Liver (tissue), 9 donors: Measurements from ENCODE around the gene ADAM30. TPM values are rescaled to one million over a fixed set of nuclear protein-coding genes. Genes with fewer than 3 reads are reported as not detected.

Source experiments
- DNase-seq: peaks from one replicate; pipeline ENCODE4 v3.0.0-alpha.2; 2017; ENCODE audit warnings: low spot score
- H3K27ac ChIP-seq, 2 donors: one replicate each; pipeline ENCODE4 v1.7.0; 2013; ENCODE audit warnings: inconsistent platforms in 2 of 2, low read length in 2 of 2, control low read depth in 1 of 2, low read depth in 1 of 2, mild to moderate bottlenecking in 1 of 2
- H3K27me3 ChIP-seq, 4 donors: one replicate each; pipeline versions ENCODE4 v1.6.1 to v1.7.0; 2013; ENCODE audit warnings: low read length in 3 of 4, inconsistent platforms in 1 of 4, mild to moderate bottlenecking in 1 of 4, moderate library complexity in 1 of 4; ENCODE audit not compliant: control insufficient read depth in 4 of 4, insufficient read depth in 4 of 4
- H3K36me3 ChIP-seq, 4 donors: one replicate each; pipeline versions ENCODE4 v1.6.1 to v1.7.0; 2013; ENCODE audit warnings: low read length in 3 of 4, mild to moderate bottlenecking in 3 of 4, low read depth in 1 of 4, moderate library complexity in 1 of 4; ENCODE audit not compliant: control insufficient read depth in 4 of 4, insufficient read depth in 3 of 4
- H3K4me1 ChIP-seq, 4 donors: one replicate each; pipeline versions ENCODE4 v1.6.1 to v1.7.0; 2013; ENCODE audit warnings: low read length in 3 of 4, mild to moderate bottlenecking in 3 of 4, moderate library complexity in 1 of 4; ENCODE audit not compliant: control insufficient read depth in 4 of 4, insufficient read depth in 4 of 4
- H3K4me3 ChIP-seq, 3 donors: one replicate each; pipeline versions ENCODE4 v1.6.1 to v1.7.0; 2013; ENCODE audit warnings: low read length in 3 of 3, control low read depth in 1 of 3, low read depth in 1 of 3, mild to moderate bottlenecking in 1 of 3
- H3K9ac ChIP-seq, 2 donors: one replicate each; pipeline ENCODE4 v1.7.0; 2013; ENCODE audit warnings: low read length in 2 of 2, mild to moderate bottlenecking in 2 of 2, moderate library complexity in 2 of 2, control low read depth in 1 of 2, low read depth in 1 of 2
- H3K9me3 ChIP-seq, 4 donors: one replicate each; pipeline versions ENCODE4 v1.6.1 to v1.7.0; 2013; ENCODE audit warnings: low read length in 3 of 4; ENCODE audit not compliant: control insufficient read depth in 4 of 4
- ATF3 ChIP-seq: IDR thresholded peaks from 2 replicates; pipeline ENCODE4 v1.6.1; 2016; ENCODE audit warnings: antibody characterized with exemption
- CTCF ChIP-seq: fragments of 150-350 bp; IDR thresholded peaks from 2 replicates; pipeline ENCODE4 v1.5.1; 2017; ENCODE audit warnings: improper control_type of control experiment, low read depth, low read length; ENCODE audit not compliant: missing input control
- EGR1 ChIP-seq, 2 donors: IDR thresholded peaks; 2 replicates each; pipeline ENCODE4 v1.6.1; 2016 to 2018; ENCODE audit warnings: antibody characterized with exemption in 2 of 2, low read depth in 2 of 2
- FOXA1 ChIP-seq: IDR thresholded peaks from 2 replicates; pipeline ENCODE4 v1.6.1; 2016; ENCODE audit warnings: antibody characterized with exemption
- FOXA2 ChIP-seq: IDR thresholded peaks from 2 replicates; pipeline ENCODE4 v1.6.1; 2016; ENCODE audit warnings: antibody characterized with exemption
- GABPA ChIP-seq, 2 donors: IDR thresholded peaks in 1 of 2; conservative IDR thresholded peaks in 1 of 2; 2 replicates each; pipeline ENCODE4 v1.6.1; 2016; ENCODE audit warnings: antibody characterized with exemption in 2 of 2, mild to moderate bottlenecking in 1 of 2, moderate library complexity in 1 of 2
- HNF4A ChIP-seq, 2 donors: conservative IDR thresholded peaks; 2 replicates each; pipeline ENCODE4 v1.6.1; 2016; ENCODE audit warnings: antibody characterized with exemption in 2 of 2, mild to moderate bottlenecking in 2 of 2
- HNF4G ChIP-seq: IDR thresholded peaks from 2 replicates; pipeline ENCODE4 v1.6.1; 2016; ENCODE audit warnings: antibody characterized with exemption
- JUND ChIP-seq, 2 donors: IDR thresholded peaks; 2 replicates each; pipeline ENCODE4 v1.6.1; 2016; ENCODE audit warnings: antibody characterized with exemption in 2 of 2
- MAX ChIP-seq: IDR thresholded peaks from 2 replicates; pipeline ENCODE4 v1.6.1; 2016; ENCODE audit warnings: antibody characterized with exemption
- NR2F2 ChIP-seq: IDR thresholded peaks from 2 replicates; pipeline ENCODE4 v1.6.1; 2016; ENCODE audit warnings: antibody characterized with exemption
- RAD21 ChIP-seq, 2 donors: IDR thresholded peaks; 2 replicates each; pipeline ENCODE4 v1.6.1; 2016; ENCODE audit warnings: antibody characterized with exemption in 2 of 2, mild to moderate bottlenecking in 2 of 2
- REST ChIP-seq: IDR thresholded peaks from 2 replicates; pipeline ENCODE4 v1.6.1; 2016; ENCODE audit warnings: antibody characterized with exemption, mild to moderate bottlenecking
- SP1 ChIP-seq: IDR thresholded peaks from 2 replicates; pipeline ENCODE4 v1.6.1; 2018; ENCODE audit warnings: antibody characterized with exemption, mild to moderate bottlenecking
- TAF1 ChIP-seq: conservative IDR thresholded peaks from 2 replicates; pipeline ENCODE4 v1.6.1; 2016; ENCODE audit warnings: antibody characterized with exemption, mild to moderate bottlenecking
- YY1 ChIP-seq: IDR thresholded peaks from 2 replicates; pipeline ENCODE4 v1.6.1; 2016; ENCODE audit warnings: antibody characterized with exemption, mild to moderate bottlenecking
- ZBTB33 ChIP-seq: IDR thresholded peaks from 2 replicates; pipeline ENCODE4 v1.6.1; 2016; ENCODE audit warnings: antibody characterized with exemption
- WGBS: extraction: QIAGEN DNeasy Blood & Tissue Kit; methylation state at CpG from one replicate; pipeline ENCODE4 v1.1.7; 2013; 5-methylcytosine and 5-hydroxymethylcytosine counted together
- polyA plus RNA-seq, 2 donors: library from polyadenylated mRNA; stranded (reverse) in 1 of 2; unstranded in 1 of 2; fragments of 200-250 nt in 1 of 2; fragments of >200 nt in 1 of 2; fragmentation: Nextera tagmentation in 1 of 2; extraction: Ambion mirVana in 1 of 2; gene quantifications; one replicate each; pipeline versions ENCODE4 v1.2.1 to v1.2.3, GENCODE V29; 2013 to 2015
- total RNA-seq, 2 donors: library from RNA; depleted of rRNA; stranded (reverse); fragments of >200 nt; gene quantifications; one replicate each; pipeline ENCODE4 v1.2.3, GENCODE V29; 2014
- donor health status: healthy.
- donor health status: healthy.
- donor health status: healthy.
- donor health status: healthy.
- donor health status: healthy.

The ADAM30 gene
- total RNA-seq (not detected), polyA plus RNA-seq (not detected)

- H3K9me3 ChIP-seq = no peaks in the 10 kb centered on the region
- no peak within 1 kb of the TSS for H3K9ac ChIP-seq
- no peak within 1 kb of the TSS for H3K4me3 ChIP-seq
- 74% methylated on average over 24 of the region's 24 CpGs for WGBS
- DNase-seq = no peak
- H3K27ac ChIP-seq = no peak within 1 kb of the TSS
- H3K27me3 ChIP-seq = no peaks in the 10 kb centered on the region
- no peak for TF ChIP-seq FOXA1
- no peak for TF ChIP-seq SP1
- no peak for TF ChIP-seq HNF4A (conservative IDR thresholded peaks at IDR 0.05)
- no peak for TF ChIP-seq HNF4G
- no peak for TF ChIP-seq GABPA (IDR thresholded peaks at IDR 0.05 in 1 of 2, conservative IDR thresholded peaks at IDR 0.05 in 1 of 2)
- TF ChIP-seq MAX = no peak
- no peak for TF ChIP-seq ZBTB33
- no peak for TF ChIP-seq YY1
- no peak for TF ChIP-seq ATF3
- TF ChIP-seq RAD21 (IDR thresholded peaks at IDR 0.05) = no peak
- TF ChIP-seq REST = no peak
- TF ChIP-seq CTCF = no peak
- no peak for TF ChIP-seq TAF1
- no peak for TF ChIP-seq EGR1 (IDR thresholded peaks at IDR 0.05; ENCODE audit: low read depth in 2 of 2)
- no peak for TF ChIP-seq FOXA2
- TF ChIP-seq NR2F2 = no peak
- no peaks in the 10 kb centered on the region for H3K36me3 ChIP-seq
- peaks cover 2 to 20% (median 9%) of the 10 kb centered on the region in 4 donors for H3K4me1 ChIP-seq
Observed at GRCh38 chr1:119896303-119896702, at the start of gene ADAM30. Gene ADAM30, minus strand, starts transcription at chr1:119896515. Its CDS starts 179 bp downstream, at chr1:119896336.

GRCh38 chr1:119943216-119943615 is 46.9 kb upstream of the ADAM30 start:
- no peak for DNase-seq
- H3K9me3 ChIP-seq = no peaks in the 10 kb centered on the region
- H3K4me3 ChIP-seq = no peak overlapping the region
- H3K4me1 ChIP-seq = peaks cover 0 to 2% (median 0%) of the 10 kb centered on the region in 4 donors
- H3K27me3 ChIP-seq = no peaks in the 10 kb centered on the region
- no peak overlapping the region for H3K9ac ChIP-seq
- H3K36me3 ChIP-seq = peaks cover 13 to 31% (median 27%) of the 10 kb centered on the region in 4 donors
- WGBS = 87% methylated on average over 2 of the region's 2 CpGs
- H3K27ac ChIP-seq = no peak overlapping the region
- TF ChIP-seq SP1 (no peak), ATF3 (no peak), NR2F2 (no peak), FOXA1 (no peak), CTCF (no peak), REST (no peak), JUND (IDR thresholded peaks at IDR 0.05) (no peak), HNF4G (no peak), MAX (no peak), EGR1 (IDR thresholded peaks at IDR 0.05; ENCODE audit: low read depth in 2 of 2) (no peak)
